NCI-H526 (cell line): ENCODE results near the gene TEX14.

Experiments
- DNase-seq, 2 experiments: peaks; one replicate each; lab custom pipeline; 2025; lab: John Stamatoyannopoulos, UW

Gene TEX14

GRCh38 chr17:58658804-58659713, 32.8 kb downstream of the TEX14 start:
- DNase-seq: peak; percentile 98 to 99

DNA sequence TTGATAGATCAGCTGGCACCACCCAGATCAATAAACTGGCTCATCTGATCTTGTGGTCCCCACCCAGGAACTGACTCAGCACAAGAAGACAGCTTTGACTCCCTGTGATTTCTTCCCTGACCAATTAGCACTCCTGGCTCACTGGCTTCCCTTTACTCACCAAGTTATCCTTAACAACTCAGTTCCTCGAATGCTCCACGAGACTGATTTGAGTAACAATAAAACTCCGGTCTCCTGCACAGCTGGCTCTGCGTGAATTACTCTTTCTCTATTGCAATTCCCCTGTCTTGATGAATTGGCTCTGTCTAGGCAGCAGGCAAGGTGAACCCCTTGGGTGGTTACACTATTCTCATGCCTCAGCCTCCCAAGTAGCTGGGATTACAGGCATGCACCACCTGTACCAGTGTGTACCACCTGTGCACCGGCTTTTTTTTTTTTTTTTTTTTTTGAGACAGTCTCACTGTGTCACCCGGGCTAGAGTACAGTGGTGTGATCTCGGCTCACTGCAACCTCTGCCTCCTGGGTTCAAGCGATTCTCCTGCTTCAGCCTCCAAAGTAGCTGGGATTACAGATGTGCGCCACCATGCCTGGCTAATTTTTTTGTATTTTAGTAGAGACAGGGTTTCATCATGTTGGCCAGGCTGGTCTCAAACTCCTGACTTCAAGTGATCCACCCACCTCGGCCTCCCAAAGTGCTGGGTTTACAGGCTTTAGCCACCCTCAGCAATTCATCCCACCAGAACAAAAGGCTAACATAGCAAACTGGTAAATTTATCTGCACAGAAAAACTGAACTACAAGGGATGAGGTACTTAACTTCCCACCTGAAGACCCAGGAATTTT, 33.7 kb downstream of the TEX14 start:
- peak in 1 of 2 experiments; percentile 4 for DNase-seq

DNA sequence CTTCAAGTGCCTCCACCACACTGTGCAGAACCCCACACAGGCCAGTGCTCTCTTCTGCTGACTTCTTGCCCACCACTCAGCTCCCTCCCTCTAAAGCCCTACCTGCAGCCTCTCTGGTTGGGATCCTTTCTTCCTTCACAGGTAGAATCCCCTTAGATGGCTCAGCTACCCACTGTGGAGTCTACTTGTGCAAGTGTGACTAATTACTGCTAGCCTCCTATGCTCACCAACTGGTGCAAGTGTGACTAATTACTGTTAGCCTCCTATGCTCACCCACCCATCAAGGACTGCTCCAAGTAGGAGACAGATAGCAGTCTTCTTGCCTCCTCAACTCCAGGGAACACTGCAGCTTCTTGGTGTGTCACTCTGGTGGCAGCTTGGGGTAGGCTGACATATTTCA, 43.6 kb downstream of the TEX14 start:
- no peak for DNase-seq

DNA sequence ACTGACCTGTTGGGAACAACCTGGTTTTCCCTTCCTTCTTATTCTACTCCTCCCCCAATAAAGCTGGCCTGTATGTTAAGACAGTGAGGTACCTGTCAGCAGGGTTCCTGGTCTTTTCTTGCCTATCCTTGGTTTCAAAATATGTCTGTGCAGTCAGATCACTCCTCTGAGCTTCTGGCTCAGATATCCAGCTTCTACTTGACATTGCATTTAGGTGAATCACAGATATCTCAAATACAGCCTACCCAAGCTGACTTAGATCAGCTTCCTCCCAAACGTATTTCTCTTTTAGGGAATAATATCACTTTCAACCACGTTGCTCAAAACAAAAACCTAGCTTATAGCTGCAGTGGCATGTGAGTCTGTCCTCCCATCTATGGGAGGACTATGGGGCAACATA, 48.7 kb downstream of the TEX14 start:
- DNase-seq: no peak

DNA sequence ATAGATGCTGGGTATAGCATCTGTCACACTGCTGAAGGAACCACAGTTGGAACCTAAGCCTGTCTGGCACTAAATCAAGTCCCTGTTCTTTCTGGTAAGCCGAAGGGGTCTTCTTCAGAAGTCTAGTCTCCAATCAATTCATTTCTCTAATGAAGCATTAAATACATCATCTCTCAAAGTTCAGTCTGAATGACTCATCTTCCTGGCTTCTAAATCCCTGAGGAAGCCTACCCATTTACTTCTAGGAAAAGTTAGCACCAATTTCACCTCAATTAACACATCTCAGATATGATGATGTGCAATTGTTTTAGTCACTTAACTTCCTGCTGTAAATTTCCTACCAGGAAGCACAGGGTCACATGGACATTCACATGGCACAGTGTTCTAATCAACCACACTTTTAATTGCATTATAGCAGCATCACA, 49.9 kb downstream of the TEX14 start:
- DNase-seq: no peak

DNA sequence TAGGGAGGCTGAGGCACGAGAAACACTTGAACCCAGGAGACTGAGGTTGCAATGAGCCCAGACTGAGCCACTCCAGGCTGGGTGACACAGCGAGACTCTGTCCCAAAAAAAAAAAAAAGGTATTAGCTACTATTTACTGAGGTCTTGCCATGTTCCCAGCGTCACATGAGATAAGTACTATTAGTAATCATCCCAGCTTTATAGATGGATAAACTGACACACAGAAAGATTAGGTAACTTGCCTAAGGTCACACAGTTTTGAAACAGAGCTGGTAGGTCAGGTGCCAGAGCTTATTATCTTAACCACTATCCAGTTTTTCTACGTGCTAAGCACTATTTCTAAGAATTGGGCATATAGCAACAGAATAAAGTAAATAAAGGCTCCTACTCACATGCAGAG, 51.6 kb downstream of the TEX14 start:
- DNase-seq: no peak

DNA sequence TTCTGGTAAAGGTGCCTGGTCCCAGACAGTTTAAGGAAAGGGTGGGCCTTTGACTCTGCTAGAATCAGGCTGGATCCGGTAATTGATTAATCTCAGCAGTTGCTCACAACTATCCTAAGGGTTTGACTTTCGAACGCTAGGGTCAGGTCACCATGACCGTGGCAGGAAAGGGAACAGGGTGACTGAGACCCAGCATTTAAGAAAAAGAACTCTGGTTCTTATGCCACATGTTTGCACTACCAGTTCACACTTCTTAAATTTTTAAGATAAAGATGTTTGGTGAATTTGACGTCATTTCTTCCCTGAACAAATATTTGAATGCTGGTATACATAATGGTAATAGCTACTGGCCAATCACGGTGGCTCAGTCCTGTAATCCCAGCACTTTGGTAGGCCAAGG, 52.2 kb downstream of the TEX14 start:
- no peak for DNase-seq

GRCh38 chr17:58637011-58637570, 54.8 kb downstream of the TEX14 start:
- DNase-seq: no peak

DNA sequence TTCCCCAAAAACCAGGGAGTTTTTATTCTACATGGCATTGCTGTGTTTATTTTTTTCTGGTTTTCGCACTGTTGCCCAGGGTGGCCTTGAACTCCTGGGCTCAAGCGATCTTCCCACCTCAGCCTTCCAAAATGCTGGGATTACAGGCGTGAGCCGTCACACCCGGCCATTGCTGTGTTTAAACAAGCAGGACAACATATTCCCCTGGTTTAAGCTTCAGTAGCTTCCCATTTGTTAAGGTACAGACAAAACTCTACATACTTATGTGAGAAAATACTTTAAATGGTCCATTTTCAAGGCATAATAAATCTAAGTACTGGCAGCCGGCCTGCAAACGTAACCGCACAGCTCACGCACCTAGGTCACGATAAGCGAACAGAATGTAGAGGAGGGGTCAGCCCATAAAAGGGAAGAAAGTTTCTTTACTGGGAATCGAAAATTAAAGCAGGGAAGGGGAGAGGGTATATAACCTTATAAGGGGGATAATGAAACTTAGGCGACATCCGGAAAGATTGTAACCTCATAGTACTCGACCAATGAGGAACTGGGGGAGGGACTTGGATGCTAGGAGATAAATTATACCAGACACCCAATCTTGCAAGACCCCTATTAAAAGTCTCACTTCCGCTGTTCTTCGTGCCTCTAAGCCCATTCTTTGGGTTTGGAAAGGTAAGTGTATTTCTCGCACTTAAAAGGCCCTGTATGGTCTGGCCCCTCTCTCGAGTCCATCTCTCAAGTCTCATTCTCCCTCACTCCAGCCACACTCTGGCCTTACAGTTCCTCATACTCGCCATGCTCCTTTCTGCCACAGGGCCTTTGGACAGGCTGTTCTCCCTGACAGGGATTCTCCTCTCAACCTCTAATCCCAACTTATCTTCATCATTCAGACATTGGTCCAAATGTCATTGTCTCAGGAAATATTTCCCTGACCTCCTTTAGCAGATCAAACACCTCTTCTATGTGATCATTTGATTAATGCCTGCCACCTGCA, 59.2 kb downstream of the TEX14 start:
- no peak for DNase-seq

DNA sequence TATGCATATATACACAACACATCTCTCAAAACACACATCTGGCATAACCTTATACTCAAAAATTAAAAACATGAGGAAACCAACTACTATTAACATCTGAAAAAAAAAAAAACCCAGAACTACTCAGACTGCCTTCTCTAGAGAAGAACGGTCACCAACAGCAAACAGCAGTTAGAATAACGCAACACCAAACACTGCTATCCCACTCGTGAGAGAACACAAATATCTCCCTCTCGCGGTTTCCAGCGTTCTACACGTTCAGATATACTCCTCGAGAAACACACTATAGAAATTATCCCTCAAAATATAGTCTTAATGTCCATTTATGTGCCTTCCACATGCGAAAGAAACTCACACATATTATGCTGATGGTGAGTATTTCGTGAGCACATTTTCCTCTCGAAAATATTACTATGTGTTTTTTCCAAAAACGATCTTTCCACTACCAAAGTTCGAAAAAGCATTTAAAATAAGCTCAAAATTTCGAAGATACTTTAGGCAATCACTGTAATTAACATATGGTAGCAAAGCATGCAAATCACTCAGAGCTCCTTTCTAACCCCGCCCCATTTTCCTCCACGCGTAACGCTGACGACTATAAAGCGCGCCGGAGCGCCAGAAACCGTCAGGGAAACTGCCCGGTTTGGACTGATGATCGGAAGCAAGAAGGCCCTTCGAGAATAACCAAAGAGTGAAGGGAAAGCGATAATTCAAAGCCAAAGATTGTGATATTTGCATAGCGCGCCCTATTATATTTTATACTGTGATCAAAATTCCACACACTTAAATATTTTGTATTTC, 60.1 kb downstream of the TEX14 start:
- DNase-seq: peak; percentile 89 to 95

GRCh38 chr17:58630883-58631522, 60.8 kb downstream of the TEX14 start:
- peak in 1 of 2 experiments; percentile 79 for DNase-seq

GRCh38 chr17:58626905-58627304, 64.9 kb downstream of the TEX14 start:
- no peak for DNase-seq

DNA sequence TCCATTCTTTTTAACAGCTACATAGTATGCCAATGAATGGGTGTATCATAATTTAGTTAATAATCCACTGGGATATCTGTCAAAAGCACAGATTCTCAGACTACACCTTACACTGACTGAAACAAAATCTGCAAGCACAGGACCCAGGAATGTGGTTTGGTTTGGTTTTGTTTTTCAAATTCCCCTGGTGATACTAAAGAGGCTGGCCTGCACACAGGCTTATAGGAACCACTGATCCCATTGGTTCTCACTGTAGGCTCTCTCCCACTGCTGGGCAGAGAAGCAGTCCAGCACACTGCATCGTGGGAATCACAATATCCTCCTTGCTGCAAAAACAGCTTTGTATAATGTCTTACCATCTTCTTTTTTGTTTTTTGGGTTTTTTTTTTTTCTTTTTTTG, 67.1 kb downstream of the TEX14 start:
- no peak for DNase-seq

GRCh38 chr17:58621174-58621573, 70.7 kb downstream of the TEX14 start:
- DNase-seq: no peak

DNA sequence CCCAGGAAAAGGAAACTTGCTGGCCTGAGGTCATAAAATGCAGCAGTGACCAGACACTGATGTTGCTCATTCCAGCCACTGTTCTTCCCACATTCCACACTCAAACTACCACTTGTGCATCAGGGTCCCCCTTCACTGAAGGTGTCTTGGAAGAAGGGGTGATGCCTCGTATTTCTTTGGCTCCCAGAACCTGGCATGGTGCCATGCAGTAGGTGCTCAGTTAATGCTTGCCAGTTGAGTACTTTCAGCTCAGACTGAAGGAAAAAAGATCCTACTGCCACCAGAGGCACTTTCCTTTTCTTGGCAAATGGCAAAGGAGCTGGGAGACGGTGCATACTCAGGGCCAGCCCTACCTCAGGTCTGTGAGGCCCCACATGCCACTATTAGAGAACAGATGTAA, 73.5 kb downstream of the TEX14 start:
- DNase-seq: no peak

GRCh38 chr17:58617563-58617962, 74.3 kb downstream of the TEX14 start:
- no peak for DNase-seq

GRCh38 chr17:58615768-58616659, 75.8 kb downstream of the TEX14 start:
- DNase-seq: no peak

GRCh38 chr17:58614859-58615459, 76.9 kb downstream of the TEX14 start:
- DNase-seq: no peak

GRCh38 chr17:58611331-58611730, 80.5 kb downstream of the TEX14 start:
- no peak for DNase-seq
